22Rv1 (cell line): ENCODE results near the gene KCNQ1OT1.

Experiments used
- ZFX ChIP-seq: fragments of 450-650 bp; IDR thresholded peaks from 2 replicates; pipeline ENCODE4 v1.6.1; 2017; ENCODE audit warnings: antibody characterized with exemption, borderline replicate concordance
- TF ChIP-seq, protein P1 (sequence below): fragments of 450-650 bp; IDR thresholded peaks from 2 replicates; pipeline ENCODE4 v1.5.1; 2017; ENCODE audit warnings: mild to moderate bottlenecking

DNA sequence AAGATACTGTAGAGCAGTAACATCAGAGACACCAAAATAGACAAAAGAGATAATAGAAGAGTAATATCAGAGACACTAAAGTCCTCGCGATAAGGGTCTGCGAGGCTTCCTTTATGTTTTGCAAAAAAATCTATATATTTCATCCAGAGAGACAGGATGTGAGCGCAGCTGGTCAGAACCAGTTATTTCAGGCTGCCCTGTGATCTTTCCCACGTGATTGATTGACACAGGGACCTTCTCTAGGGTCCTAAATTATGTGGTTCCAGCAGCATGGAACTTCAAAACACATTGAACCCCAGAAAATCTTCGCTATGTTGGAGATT, 136.9 kb downstream of the KCNQ1OT1 start:
- TF ChIP-seq, protein P1, sequence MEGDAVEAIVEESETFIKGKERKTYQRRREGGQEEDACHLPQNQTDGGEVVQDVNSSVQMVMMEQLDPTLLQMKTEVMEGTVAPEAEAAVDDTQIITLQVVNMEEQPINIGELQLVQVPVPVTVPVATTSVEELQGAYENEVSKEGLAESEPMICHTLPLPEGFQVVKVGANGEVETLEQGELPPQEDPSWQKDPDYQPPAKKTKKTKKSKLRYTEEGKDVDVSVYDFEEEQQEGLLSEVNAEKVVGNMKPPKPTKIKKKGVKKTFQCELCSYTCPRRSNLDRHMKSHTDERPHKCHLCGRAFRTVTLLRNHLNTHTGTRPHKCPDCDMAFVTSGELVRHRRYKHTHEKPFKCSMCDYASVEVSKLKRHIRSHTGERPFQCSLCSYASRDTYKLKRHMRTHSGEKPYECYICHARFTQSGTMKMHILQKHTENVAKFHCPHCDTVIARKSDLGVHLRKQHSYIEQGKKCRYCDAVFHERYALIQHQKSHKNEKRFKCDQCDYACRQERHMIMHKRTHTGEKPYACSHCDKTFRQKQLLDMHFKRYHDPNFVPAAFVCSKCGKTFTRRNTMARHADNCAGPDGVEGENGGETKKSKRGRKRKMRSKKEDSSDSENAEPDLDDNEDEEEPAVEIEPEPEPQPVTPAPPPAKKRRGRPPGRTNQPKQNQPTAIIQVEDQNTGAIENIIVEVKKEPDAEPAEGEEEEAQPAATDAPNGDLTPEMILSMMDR, result no peak
- TF ChIP-seq ZFX, result no peak
